GM21786 (cell line): ENCODE data around the gene CDH4.

ENCODE experiments used
- ATAC-seq: cut with Tn5 transposase; IDR thresholded peaks from one replicate; pipeline ENCODE4 v1.9.1; 2021; ENCODE audit not compliant: unreplicated experiment

CDH4 gene

GRCh38 chr20:61806314-61806713 lies 554.3 kb downstream of the CDH4 start:
- no peak for ATAC-seq

- no peak for ATAC-seq
These were observed 554.9 kb downstream of the CDH4 start for GRCh38 chr20:61806995-61807394.

GRCh38 chr20:61807471-61808160 lies 555.6 kb downstream of the CDH4 start:
- ATAC-seq = no peak

GRCh38 chr20:61808447-61808846 lies 556.4 kb downstream of the CDH4 start:
- no peak for ATAC-seq

- ATAC-seq = no peak
These were observed 557.1 kb downstream of the CDH4 start for GRCh38 chr20:61809006-61809770.

- ATAC-seq = no peak
These were observed 558.1 kb downstream of the CDH4 start for GRCh38 chr20:61810066-61810737.

- no peak for ATAC-seq
These were observed 558.7 kb downstream of the CDH4 start for GRCh38 chr20:61810738-61811135.

- no peak for ATAC-seq
These were observed 559.1 kb downstream of the CDH4 start for GRCh38 chr20:61811166-61811565.

GRCh38 chr20:61812121-61812844 lies 560.2 kb downstream of the CDH4 start:
- ATAC-seq = no peak

- no peak for ATAC-seq
These were observed 560.9 kb downstream of the CDH4 start for GRCh38 chr20:61812845-61813485.

GRCh38 chr20:61813791-61814190 lies 561.7 kb downstream of the CDH4 start:
- no peak for ATAC-seq

- ATAC-seq = no peak
These were observed 562.2 kb downstream of the CDH4 start for GRCh38 chr20:61814244-61814643.

GRCh38 chr20:61814726-61815125 lies 562.7 kb downstream of the CDH4 start:
- ATAC-seq = no peak

GRCh38 chr20:61815176-61815575 lies 563.1 kb downstream of the CDH4 start:
- ATAC-seq = no peak

- no peak for ATAC-seq
These were observed 563.6 kb downstream of the CDH4 start for GRCh38 chr20:61815678-61816077.

GRCh38 chr20:61816606-61817460 lies 564.8 kb downstream of the CDH4 start:
- ATAC-seq = no peak

GRCh38 chr20:61817575-61817974 lies 565.5 kb downstream of the CDH4 start:
- ATAC-seq = no peak

GRCh38 chr20:61818746-61819573 lies 566.9 kb downstream of the CDH4 start:
- no peak for ATAC-seq

GRCh38 chr20:61819574-61819846 lies 567.4 kb downstream of the CDH4 start:
- no peak for ATAC-seq
